ENCODE results near the gene REN.
A peak's percentile ranks its signal among the peaks of the same experiment; 100 is the strongest.

REN gene

GRCh38 chr1:204126386-204126785 lies 39.8 kb downstream of the REN start:
- no peak overlapping the region for H3K4me3 ChIP-seq (ENCODE audit: low read depth, low read length)
- H3K36me3 ChIP-seq: no peaks in the 10 kb centered on the region
- H3K9me3 ChIP-seq: no peaks in the 10 kb centered on the region
- TF ChIP-seq, protein P1, sequence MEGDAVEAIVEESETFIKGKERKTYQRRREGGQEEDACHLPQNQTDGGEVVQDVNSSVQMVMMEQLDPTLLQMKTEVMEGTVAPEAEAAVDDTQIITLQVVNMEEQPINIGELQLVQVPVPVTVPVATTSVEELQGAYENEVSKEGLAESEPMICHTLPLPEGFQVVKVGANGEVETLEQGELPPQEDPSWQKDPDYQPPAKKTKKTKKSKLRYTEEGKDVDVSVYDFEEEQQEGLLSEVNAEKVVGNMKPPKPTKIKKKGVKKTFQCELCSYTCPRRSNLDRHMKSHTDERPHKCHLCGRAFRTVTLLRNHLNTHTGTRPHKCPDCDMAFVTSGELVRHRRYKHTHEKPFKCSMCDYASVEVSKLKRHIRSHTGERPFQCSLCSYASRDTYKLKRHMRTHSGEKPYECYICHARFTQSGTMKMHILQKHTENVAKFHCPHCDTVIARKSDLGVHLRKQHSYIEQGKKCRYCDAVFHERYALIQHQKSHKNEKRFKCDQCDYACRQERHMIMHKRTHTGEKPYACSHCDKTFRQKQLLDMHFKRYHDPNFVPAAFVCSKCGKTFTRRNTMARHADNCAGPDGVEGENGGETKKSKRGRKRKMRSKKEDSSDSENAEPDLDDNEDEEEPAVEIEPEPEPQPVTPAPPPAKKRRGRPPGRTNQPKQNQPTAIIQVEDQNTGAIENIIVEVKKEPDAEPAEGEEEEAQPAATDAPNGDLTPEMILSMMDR (IDR thresholded peaks at IDR 0.05; ENCODE audit: low read depth, low read length): no peak
- H3K4me1 ChIP-seq: peaks cover 15% of the 10 kb centered on the region
- no peak for DNase-seq
- H3K27me3 ChIP-seq: no peaks in the 10 kb centered on the region; the same call in 1 of the 2 replicates

GRCh38 chr1:204125759-204126351 lies 40.3 kb downstream of the REN start:
- H3K36me3 ChIP-seq: no peaks in the 10 kb centered on the region
- peaks cover 12% of the 10 kb centered on the region for H3K4me1 ChIP-seq

GRCh38 chr1:204124639-204125038 lies 41.5 kb downstream of the REN start:
- H3K9me3 ChIP-seq: no peaks in the 10 kb centered on the region
- no peaks in the 10 kb centered on the region for H3K27me3 ChIP-seq
- peaks cover 4% of the 10 kb centered on the region; the same call in 1 of the 2 replicates for H3K4me1 ChIP-seq
- DNase-seq: no peak
- no peak overlapping the region for H3K4me3 ChIP-seq (ENCODE audit: low read depth, low read length)
- TF ChIP-seq, protein P1 (IDR thresholded peaks at IDR 0.05; ENCODE audit: low read depth, low read length): no peak
- H3K36me3 ChIP-seq: no peaks in the 10 kb centered on the region

More at GRCh38 chr1:204125759-204126351, 40.3 kb downstream of the REN start:
- TF ChIP-seq, protein P1 (IDR thresholded peaks at IDR 0.05; ENCODE audit: low read depth, low read length): no peak
- Histone ChIP-seq H3K27me3 (no peaks in the 10 kb centered on the region; the same call in 1 of the 2 replicates), H3K4me3 (ENCODE audit: low read depth, low read length) (no peak overlapping the region), H3K9me3 (no peaks in the 10 kb centered on the region)
- DNase-seq: no peak

DNA sequence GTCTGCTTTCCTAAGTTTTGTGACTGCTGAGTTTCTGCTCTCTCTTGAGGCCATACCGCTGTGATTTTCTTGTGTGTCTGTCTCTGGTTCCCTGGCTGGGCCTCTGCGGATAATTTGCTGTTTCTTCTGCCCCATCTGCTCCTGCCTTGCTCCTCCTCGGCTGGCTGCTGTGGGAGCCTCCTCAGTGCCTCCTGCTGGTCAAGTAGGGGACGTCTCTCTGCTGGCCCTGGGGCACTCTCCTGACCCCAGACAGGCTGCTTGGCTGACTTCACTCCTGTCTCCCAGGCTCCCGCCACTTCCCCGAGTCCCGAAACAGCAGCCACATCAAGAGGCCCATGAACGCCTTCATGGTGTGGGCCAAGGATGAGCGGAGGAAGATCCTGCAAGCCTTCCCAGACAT lies 42.8 kb downstream of the REN start:
- Histone ChIP-seq H3K27me3 (no peaks in the 10 kb centered on the region), H3K4me1 (no peaks in the 10 kb centered on the region; the same call in 1 of the 2 replicates), H3K9me3 (no peaks in the 10 kb centered on the region), H3K4me3 (ENCODE audit: low read depth, low read length) (no peak overlapping the region), H3K36me3 (no peaks in the 10 kb centered on the region)
- no peak for DNase-seq
- TF ChIP-seq, protein P1 (IDR thresholded peaks at IDR 0.05; ENCODE audit: low read depth, low read length): peak; percentile 41

DNA sequence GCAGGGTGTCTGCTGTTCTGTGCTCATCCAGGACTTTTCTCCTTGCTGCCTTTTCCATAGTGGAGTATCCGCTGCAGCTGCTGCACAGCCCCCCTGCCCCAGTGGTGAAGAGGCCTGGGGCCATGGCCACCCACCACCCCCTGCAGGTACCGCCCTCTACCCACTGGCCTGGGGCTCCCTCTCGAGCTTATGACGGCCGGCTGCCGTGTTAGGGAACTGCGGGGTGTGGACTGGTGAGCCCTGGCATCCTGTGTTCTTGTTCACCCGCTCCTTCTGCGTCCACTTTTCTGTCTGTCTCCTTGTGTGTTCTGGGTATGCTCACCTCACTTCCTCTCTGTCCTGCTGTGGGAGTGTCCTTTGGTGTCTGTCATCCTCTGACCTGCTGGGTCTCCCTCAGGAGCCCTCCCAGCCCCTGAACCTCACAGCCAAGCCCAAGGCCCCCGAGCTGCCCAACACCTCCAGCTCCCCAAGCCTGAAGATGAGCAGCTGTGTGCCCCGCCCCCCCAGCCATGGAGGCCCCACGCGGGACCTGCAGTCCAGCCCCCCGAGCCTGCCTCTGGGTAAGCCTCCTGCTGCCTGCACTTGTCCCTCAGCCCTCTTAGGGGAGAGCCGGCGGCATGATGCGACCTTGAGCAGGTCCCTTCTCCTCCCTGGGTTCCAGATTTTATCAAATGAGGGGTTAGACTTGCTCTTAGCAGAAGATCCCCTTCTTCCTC lies 44.1 kb downstream of the REN start:
- TF ChIP-seq, protein P1 (IDR thresholded peaks at IDR 0.05; ENCODE audit: low read depth, low read length): no peak
- Histone ChIP-seq H3K36me3 (no peaks in the 10 kb centered on the region), H3K9me3 (no peaks in the 10 kb centered on the region), H3K4me1 (no peaks in the 10 kb centered on the region), H3K27me3 (no peaks in the 10 kb centered on the region), H3K4me3 (ENCODE audit: low read depth, low read length) (no peak overlapping the region)
- DNase-seq: no peak

GRCh38 chr1:204116539-204116938 lies 49.6 kb downstream of the REN start:
- no peaks in the 10 kb centered on the region for H3K4me1 ChIP-seq
- no peaks in the 10 kb centered on the region for H3K36me3 ChIP-seq
- H3K9me3 ChIP-seq: no peaks in the 10 kb centered on the region
- H3K27me3 ChIP-seq: no peaks in the 10 kb centered on the region
- H3K4me3 ChIP-seq (ENCODE audit: low read depth, low read length): no peak overlapping the region
- TF ChIP-seq, protein P1 (IDR thresholded peaks at IDR 0.05; ENCODE audit: low read depth, low read length): no peak
- no peak for DNase-seq

Measured in BE2C (cell line).